Measurements from ENCODE around the gene HOXC9. TPM values are rescaled to one million over a fixed set of nuclear protein-coding genes. Genes with fewer than 3 reads are reported as not detected.

Gene HOXC9
- total and polyA plus RNA-seq, 9 of the 15 experiments (the other 6 are each of a cell fraction or from before 2014, with no cell fraction given), result 1.1 to 10.5 (median 9.3) TPM

- H4K20me1 ChIP-seq (replicated peaks; ENCODE audit: control insufficient read depth, insufficient read depth, low read length), result no peaks in the 10 kb centered on the region
- POLR2A ChIA-PET, result interaction anchor here (0.6 to 3.2 kb wide), 13 partner anchors 10 to 231 kb away, joined by 3 to 43 read pairs (median 4); partner anchors contain the start of genes HOXC9 and SMUG1
- CTCF ChIA-PET (ENCODE audit: low intra/inter-chr PET ratio), result interaction anchor here (0.7 to 3.9 kb wide), 3 partner anchors 16 to 227 kb away, joined by 3 to 26 read pairs (median 3); no protein-coding TSS in a partner anchor
- no peak overlapping the region for H3K27ac ChIP-seq (ENCODE audit: extremely low read depth, low read depth, low read length)
- WGBS (ENCODE audit: insufficient coverage, low coverage, missing lambda C conversion rate), result 6% methylated on average over 2 of the region's 4 CpGs
- H3K4me2 ChIP-seq (ENCODE audit: insufficient read depth, low read length), result no peak overlapping the region; the same call in 1 of the 2 replicates
- no peak overlapping the region for H3K4me3 ChIP-seq
- DNase-seq (ENCODE audit: extremely low read depth in 1 of 4, low spot score in 3 of 4) (peak in 3 of 4 experiments; percentile 42 to 69 (median 67)), FAIRE-seq (peak; percentile 84), ATAC-seq (peak; percentile 52; the same call in 2 of the 3 replicates)
- no peaks in the 10 kb centered on the region for H3K9me1 ChIP-seq (ENCODE audit: control insufficient read depth, insufficient read depth, low read length)
- intact Hi-C loops (cut with micrococcal nuclease), result loop anchor here (10.0 kb wide), 1 partner anchor 377 kb away; the partner anchor contains the start of gene GPR84
- no peaks in the 10 kb centered on the region for H3K36me3 ChIP-seq (ENCODE audit: control insufficient read depth, insufficient read depth, low read length)
- BruUV-seq (replicated peaks), result no TSS peak
- H3K9ac ChIP-seq (ENCODE audit: insufficient read depth in 1 of 2, low read depth in 2 of 2, low read length in 2 of 2), result no peak overlapping the region
- peaks cover 35 to 49% of the 10 kb centered on the region in 2 experiments for H3K4me1 ChIP-seq (replicated peaks in 1 of 2; ENCODE audit: control insufficient read depth in 2 of 2, insufficient read depth in 2 of 2, low read length in 2 of 2)
- H3K79me2 ChIP-seq (ENCODE audit: control insufficient read depth, insufficient read depth, low read length), result no peaks in the 10 kb centered on the region
- H2AFZ ChIP-seq (ENCODE audit: low read depth, low read length), result peak overlapping the region; percentile 51
- H3K9me3 ChIP-seq (replicated peaks; ENCODE audit: control insufficient read depth, insufficient read depth, low read depth, low read length), result no peaks in the 10 kb centered on the region
- in situ Hi-C loops (cut with MboI), result loop anchor here (5.0 to 10.0 kb wide), 2 partner anchors 214 to 377 kb away; partner anchors contain the start of gene GPR84
- peaks cover 0 to 16% of the 10 kb centered on the region in 2 experiments; a peak in 3 of 5 replicates for H3K27me3 ChIP-seq (ENCODE audit: control insufficient read depth in 2 of 2, insufficient read depth in 2 of 2, low read length in 2 of 2)
- no peak for TF ChIP-seq FOXK1 (CRISPR knock-in tag; IDR thresholded peaks at IDR 0.05; ENCODE audit: borderline replicate concordance)
- no peak for TF ChIP-seq CCNT2 (IDR thresholded peaks at IDR 0.05; ENCODE audit: borderline replicate concordance, extremely low read depth, insufficient read length, low read depth, low read length)
- TF ChIP-seq SRF (CRISPR knock-in tag; IDR thresholded peaks at IDR 0.05), result 0 out of 4 replicates have a peak, but pooled peaks of 1 of the 2 experiments have one; percentile 35
- TF ChIP-seq ZNF696 (CRISPR knock-in tag; conservative IDR thresholded peaks at IDR 0.05), result no peak
- TF ChIP-seq XRCC3 (IDR thresholded peaks at IDR 0.05), result no peak
- TF ChIP-seq ZNF263 (CRISPR knock-in tag; IDR thresholded peaks at IDR 0.05; ENCODE audit: borderline replicate concordance), result peak; percentile 28; the same call in 1 of the 2 replicates
- TF ChIP-seq XRCC5 (IDR thresholded peaks at IDR 0.05; ENCODE audit: low read depth, low read length), result no peak
- no peak for TF ChIP-seq CBX8 (IDR thresholded peaks at IDR 0.05; ENCODE audit: borderline replicate concordance, extremely low read depth, low read depth, low read length, poor library complexity, severe bottlenecking)
- no peak for TF ChIP-seq NONO (IDR thresholded peaks at IDR 0.05; ENCODE audit: low read depth in 2 of 2, low read length in 1 of 2)
- no peak for TF ChIP-seq ZKSCAN8 (CRISPR knock-in tag; IDR thresholded peaks at IDR 0.05)
- TF ChIP-seq NR2C2 (CRISPR knock-in tag; IDR thresholded peaks at IDR 0.05), result no peak
- TF ChIP-seq NR2C2 (tag; IDR thresholded peaks at IDR 0.05), result no peak
- TF ChIP-seq VEZF1 (CRISPR knock-in tag; IDR thresholded peaks at IDR 0.05), result peak; percentile 77
- TF ChIP-seq ELF1 (tag; IDR thresholded peaks at IDR 0.05), result no peak
- no peak for TF ChIP-seq SPI1 (IDR thresholded peaks at IDR 0.05; ENCODE audit: borderline replicate concordance, low read depth, low read length)
- TF ChIP-seq ILF3 (IDR thresholded peaks at IDR 0.05; ENCODE audit: borderline replicate concordance), result no peak
- no peak for TF ChIP-seq ZNF41 (CRISPR knock-in tag; conservative IDR thresholded peaks at IDR 0.05)
- no peak for TF ChIP-seq PYGO2 (tag; IDR thresholded peaks at IDR 0.05)
- no peak for TF ChIP-seq CHD2 (IDR thresholded peaks at IDR 0.05; ENCODE audit: low read depth, low read length)
- TF ChIP-seq NR2F6 (CRISPR knock-in tag; IDR thresholded peaks at IDR 0.05), result no peak
- no peak for TF ChIP-seq RBM25 (IDR thresholded peaks at IDR 0.05; ENCODE audit: low read depth, low read length, severe bottlenecking)
- no peak for TF ChIP-seq DNMT1 (IDR thresholded peaks at IDR 0.05)
- no peak for TF ChIP-seq HNRNPH1 (optimal IDR thresholded peaks at IDR 0.05; ENCODE audit: low read depth, low read length)
Measured at GRCh38 chr12:53987787-53988230, 12.2 kb upstream of the HOXC9 start.
